Measurements from ENCODE around the gene NRXN2.

The NRXN2 gene

GRCh38 chr11:64763526-64764039, 40.6 kb upstream of the NRXN2 start:
- Histone ChIP-seq H2AK5ac (ENCODE audit: low read depth, low read length) (no peak overlapping the region), H3K4me2 (ENCODE audit: insufficient read depth, low read length, poor library complexity, severe bottlenecking) (no peak overlapping the region), H3K23ac (ENCODE audit: low read depth, low read length, poor library complexity) (peak overlapping the region; percentile 32), H2BK120ac (ENCODE audit: low read depth, low read length) (no peak overlapping the region), H3K27ac (replicated peaks; ENCODE audit: low read length) (peak overlapping the region; percentile 49), H2BK15ac (ENCODE audit: low read length) (no peak overlapping the region), H2BK12ac (ENCODE audit: low read length) (no peak overlapping the region), H4K8ac (ENCODE audit: low read depth, low read length) (no peak overlapping the region), H4K91ac (ENCODE audit: low read depth, low read length, poor library complexity) (no peak overlapping the region), H3K4me3 (ENCODE audit: low read length in 2 of 2) (no peak overlapping the region), H2BK5ac (ENCODE audit: low read length) (no peak overlapping the region), H3K9me3 (replicated peaks in 1 of 2; ENCODE audit: control insufficient read depth in 2 of 2, insufficient read depth in 1 of 2, low read depth in 1 of 2, low read length in 2 of 2) (no peaks in the 10 kb centered on the region), H3K79me1 (ENCODE audit: low read depth, low read length) (peaks cover 14% of the 10 kb centered on the region), H3K4me1 (ENCODE audit: control insufficient read depth in 2 of 2, insufficient read depth in 1 of 2, low read depth in 1 of 2, low read length in 2 of 2) (peaks cover 45 to 56% of the 10 kb centered on the region in 2 donors), H3K36me3 (replicated peaks in 1 of 2; ENCODE audit: control insufficient read depth in 2 of 2, insufficient read depth in 2 of 2, low read length in 2 of 2) (peaks cover 45 to 65% of the 10 kb centered on the region in 2 donors), H3K18ac (ENCODE audit: low read length) (peak overlapping the region; percentile 11), H3K14ac (ENCODE audit: low read length) (no peak overlapping the region), H3K27me3 (ENCODE audit: control insufficient read depth in 3 of 3, insufficient read depth in 3 of 3, low read depth in 1 of 3, low read length in 3 of 3) (no peaks in the 10 kb centered on the region), H3K4ac (ENCODE audit: low read length) (no peak overlapping the region), H3K9ac (ENCODE audit: low read depth, low read length, poor library complexity) (peak overlapping the region; percentile 35), H2AFZ (ENCODE audit: low read length) (no peak overlapping the region)
- no peak for DNase-seq (ENCODE audit: low spot score)
- WGBS, 2 donors (ENCODE audit: extremely low coverage in 2 of 2, insufficient read length in 2 of 2, insufficient replicate concordance in 1 of 2): no CpG with 5 or more reads among the region's 6 CpGs

- no peak overlapping the region for H2AFZ ChIP-seq (ENCODE audit: low read length)
- H3K18ac ChIP-seq (ENCODE audit: low read length): no peak overlapping the region
- peaks cover 39 to 58% of the 10 kb centered on the region in 2 donors for H3K36me3 ChIP-seq (replicated peaks in 1 of 2; ENCODE audit: control insufficient read depth in 2 of 2, insufficient read depth in 2 of 2, low read length in 2 of 2)
- H3K9me3 ChIP-seq (replicated peaks in 1 of 2; ENCODE audit: control insufficient read depth in 2 of 2, insufficient read depth in 1 of 2, low read depth in 1 of 2, low read length in 2 of 2): no peaks in the 10 kb centered on the region
- H2BK5ac ChIP-seq (ENCODE audit: low read length): no peak overlapping the region
- H3K4me2 ChIP-seq (ENCODE audit: insufficient read depth, low read length, poor library complexity, severe bottlenecking): no peak overlapping the region
- H3K4me1 ChIP-seq (ENCODE audit: control insufficient read depth in 2 of 2, insufficient read depth in 1 of 2, low read depth in 1 of 2, low read length in 2 of 2): peaks cover 45 to 62% of the 10 kb centered on the region in 2 donors
- H2BK12ac ChIP-seq (ENCODE audit: low read length): no peak overlapping the region
- H2BK120ac ChIP-seq (ENCODE audit: low read depth, low read length): no peak overlapping the region
- H3K27me3 ChIP-seq (ENCODE audit: control insufficient read depth in 3 of 3, insufficient read depth in 3 of 3, low read depth in 1 of 3, low read length in 3 of 3): no peaks in the 10 kb centered on the region
- no peak for DNase-seq (ENCODE audit: low spot score)
- no CpG with 5 or more reads among the region's 13 CpGs for WGBS, 2 donors (ENCODE audit: extremely low coverage in 2 of 2, insufficient read length in 2 of 2, insufficient replicate concordance in 1 of 2)
- H3K79me1 ChIP-seq (ENCODE audit: low read depth, low read length): peaks cover 12% of the 10 kb centered on the region
- H3K23ac ChIP-seq (ENCODE audit: low read depth, low read length, poor library complexity): no peak overlapping the region
- H3K9ac ChIP-seq (ENCODE audit: low read depth, low read length, poor library complexity): no peak overlapping the region
- no peak overlapping the region for H2AK5ac ChIP-seq (ENCODE audit: low read depth, low read length)
- H3K27ac ChIP-seq (replicated peaks; ENCODE audit: low read length): peak overlapping the region; percentile 49
- H2BK15ac ChIP-seq (ENCODE audit: low read length): no peak overlapping the region
- no peak overlapping the region for H4K91ac ChIP-seq (ENCODE audit: low read depth, low read length, poor library complexity)
- H3K4me3 ChIP-seq (ENCODE audit: low read length in 2 of 2): no peak overlapping the region
- H3K4ac ChIP-seq (ENCODE audit: low read length): no peak overlapping the region
- no peak overlapping the region for H3K14ac ChIP-seq (ENCODE audit: low read length)
- H4K8ac ChIP-seq (ENCODE audit: low read depth, low read length): no peak overlapping the region
These were observed 39.9 kb upstream of the NRXN2 start for GRCh38 chr11:64762674-64763525.

GRCh38 chr11:64762277-64762673, 39.3 kb upstream of the NRXN2 start:
- no peak overlapping the region for H3K4me2 ChIP-seq (ENCODE audit: insufficient read depth, low read length, poor library complexity, severe bottlenecking)
- no peak overlapping the region for H2BK12ac ChIP-seq (ENCODE audit: low read length)
- no peak overlapping the region for H2BK120ac ChIP-seq (ENCODE audit: low read depth, low read length)
- WGBS, 2 donors (ENCODE audit: extremely low coverage in 2 of 2, insufficient read length in 2 of 2, insufficient replicate concordance in 1 of 2): no CpG with 5 or more reads among the region's 5 CpGs
- no peak overlapping the region for H3K4me3 ChIP-seq (ENCODE audit: low read length in 2 of 2)
- H2BK15ac ChIP-seq (ENCODE audit: low read length): no peak overlapping the region
- H3K27ac ChIP-seq (replicated peaks; ENCODE audit: low read length): peak overlapping the region; percentile 32
- no peaks in the 10 kb centered on the region for H3K9me3 ChIP-seq (replicated peaks in 1 of 2; ENCODE audit: control insufficient read depth in 2 of 2, insufficient read depth in 1 of 2, low read depth in 1 of 2, low read length in 2 of 2)
- no peak overlapping the region for H4K91ac ChIP-seq (ENCODE audit: low read depth, low read length, poor library complexity)
- peaks cover 33 to 52% of the 10 kb centered on the region in 2 donors for H3K36me3 ChIP-seq (replicated peaks in 1 of 2; ENCODE audit: control insufficient read depth in 2 of 2, insufficient read depth in 2 of 2, low read length in 2 of 2)
- H2AK5ac ChIP-seq (ENCODE audit: low read depth, low read length): no peak overlapping the region
- H3K27me3 ChIP-seq (ENCODE audit: control insufficient read depth in 3 of 3, insufficient read depth in 3 of 3, low read depth in 1 of 3, low read length in 3 of 3): no peaks in the 10 kb centered on the region
- H2AFZ ChIP-seq (ENCODE audit: low read length): no peak overlapping the region
- no peak overlapping the region for H4K8ac ChIP-seq (ENCODE audit: low read depth, low read length)
- no peak overlapping the region for H3K9ac ChIP-seq (ENCODE audit: low read depth, low read length, poor library complexity)
- no peak overlapping the region for H3K18ac ChIP-seq (ENCODE audit: low read length)
- H3K4ac ChIP-seq (ENCODE audit: low read length): no peak overlapping the region
- DNase-seq (ENCODE audit: low spot score): no peak
- no peak overlapping the region for H2BK5ac ChIP-seq (ENCODE audit: low read length)
- peak overlapping the region; percentile 93 for H3K23ac ChIP-seq (ENCODE audit: low read depth, low read length, poor library complexity)
- H3K79me1 ChIP-seq (ENCODE audit: low read depth, low read length): peaks cover 8% of the 10 kb centered on the region
- peaks cover 45 to 62% of the 10 kb centered on the region in 2 donors for H3K4me1 ChIP-seq (ENCODE audit: control insufficient read depth in 2 of 2, insufficient read depth in 1 of 2, low read depth in 1 of 2, low read length in 2 of 2)
- no peak overlapping the region for H3K14ac ChIP-seq (ENCODE audit: low read length)

- H2BK15ac ChIP-seq (ENCODE audit: low read length): no peak overlapping the region
- no peak for DNase-seq (ENCODE audit: low spot score)
- no peak overlapping the region for H3K4me2 ChIP-seq (ENCODE audit: insufficient read depth, low read length, poor library complexity, severe bottlenecking)
- no CpG with 5 or more reads among the region's 7 CpGs for WGBS, 2 donors (ENCODE audit: extremely low coverage in 2 of 2, insufficient read length in 2 of 2, insufficient replicate concordance in 1 of 2)
- H4K8ac ChIP-seq (ENCODE audit: low read depth, low read length): no peak overlapping the region
- peak overlapping the region; percentile 31 for H3K27ac ChIP-seq (replicated peaks; ENCODE audit: low read length)
- no peaks in the 10 kb centered on the region for H3K9me3 ChIP-seq (replicated peaks in 1 of 2; ENCODE audit: control insufficient read depth in 2 of 2, insufficient read depth in 1 of 2, low read depth in 1 of 2, low read length in 2 of 2)
- peaks cover 24 to 40% of the 10 kb centered on the region in 2 donors for H3K36me3 ChIP-seq (replicated peaks in 1 of 2; ENCODE audit: control insufficient read depth in 2 of 2, insufficient read depth in 2 of 2, low read length in 2 of 2)
- no peak overlapping the region for H2AFZ ChIP-seq (ENCODE audit: low read length)
- no peak overlapping the region for H2BK120ac ChIP-seq (ENCODE audit: low read depth, low read length)
- peaks cover 43 to 62% of the 10 kb centered on the region in 2 donors for H3K4me1 ChIP-seq (ENCODE audit: control insufficient read depth in 2 of 2, insufficient read depth in 1 of 2, low read depth in 1 of 2, low read length in 2 of 2)
- H4K91ac ChIP-seq (ENCODE audit: low read depth, low read length, poor library complexity): no peak overlapping the region
- peaks cover 3% of the 10 kb centered on the region for H3K79me1 ChIP-seq (ENCODE audit: low read depth, low read length)
- H3K23ac ChIP-seq (ENCODE audit: low read depth, low read length, poor library complexity): no peak overlapping the region
- H3K9ac ChIP-seq (ENCODE audit: low read depth, low read length, poor library complexity): no peak overlapping the region
- H3K27me3 ChIP-seq (ENCODE audit: control insufficient read depth in 3 of 3, insufficient read depth in 3 of 3, low read depth in 1 of 3, low read length in 3 of 3): no peaks in the 10 kb centered on the region
- no peak overlapping the region for H2AK5ac ChIP-seq (ENCODE audit: low read depth, low read length)
- H2BK5ac ChIP-seq (ENCODE audit: low read length): no peak overlapping the region
- H3K4me3 ChIP-seq (ENCODE audit: low read length in 2 of 2): no peak overlapping the region
- H2BK12ac ChIP-seq (ENCODE audit: low read length): no peak overlapping the region
- no peak overlapping the region for H3K14ac ChIP-seq (ENCODE audit: low read length)
- no peak overlapping the region for H3K4ac ChIP-seq (ENCODE audit: low read length)
- peak overlapping the region; percentile 65 for H3K18ac ChIP-seq (ENCODE audit: low read length)
These were observed 37.9 kb upstream of the NRXN2 start for GRCh38 chr11:64760759-64761420.

Measured in neuronal stem cell (in vitro differentiated cells).